Measurements from ENCODE around the gene DRD4. TPM values are rescaled to one million over a fixed set of nuclear protein-coding genes. Genes with fewer than 3 reads are reported as not detected.

DRD4 gene
- total RNA-seq, 1 donor from 2014 or later, result not detected

- Histone ChIP-seq H3K9me3 (ENCODE audit: control insufficient read depth in 3 of 3, low read length in 3 of 3) (no peaks in the 10 kb centered on the region), H3K9ac (ENCODE audit: low read depth in 1 of 3, low read length in 3 of 3) (no peak overlapping the region), H3K36me3 (ENCODE audit: control insufficient read depth in 3 of 3, insufficient read depth in 3 of 3, low read length in 3 of 3) (peaks cover 0 to 5% (median 0%) of the 10 kb centered on the region in 3 donors), H3K27me3 (ENCODE audit: control insufficient read depth in 3 of 3, insufficient read depth in 3 of 3, low read length in 3 of 3) (peaks cover 0 to 7% (median 4%) of the 10 kb centered on the region in 3 donors), H3K27ac (ENCODE audit: low read depth, low read length) (no peak overlapping the region), H3K4me1 (ENCODE audit: control insufficient read depth in 3 of 3, insufficient read depth in 3 of 3, low read length in 3 of 3) (no peaks in the 10 kb centered on the region), H3K4me3 (ENCODE audit: low read length in 3 of 3) (no peak overlapping the region)
These were observed 15.2 kb upstream of the DRD4 start for GRCh38 chr11:621838-622237.

- no peak overlapping the region for H3K9ac ChIP-seq (ENCODE audit: low read depth in 1 of 3, low read length in 3 of 3)
- peaks cover 0 to 7% (median 4%) of the 10 kb centered on the region in 3 donors for H3K27me3 ChIP-seq (ENCODE audit: control insufficient read depth in 3 of 3, insufficient read depth in 3 of 3, low read length in 3 of 3)
- no peaks in the 10 kb centered on the region for H3K9me3 ChIP-seq (ENCODE audit: control insufficient read depth in 3 of 3, low read length in 3 of 3)
- H3K36me3 ChIP-seq (ENCODE audit: control insufficient read depth in 3 of 3, insufficient read depth in 3 of 3, low read length in 3 of 3), result peaks cover 0 to under 1% (median 0%) of the 10 kb centered on the region in 3 donors
- peaks cover 4 to 5% (median 4%) of the 10 kb centered on the region in 3 donors for H3K4me1 ChIP-seq (ENCODE audit: control insufficient read depth in 3 of 3, insufficient read depth in 3 of 3, low read length in 3 of 3)
- no peak overlapping the region for H3K27ac ChIP-seq (ENCODE audit: low read depth, low read length)
- no peak overlapping the region for H3K4me3 ChIP-seq (ENCODE audit: low read length in 3 of 3)
These were observed 13.7 kb upstream of the DRD4 start for GRCh38 chr11:623349-623869.

DNA sequence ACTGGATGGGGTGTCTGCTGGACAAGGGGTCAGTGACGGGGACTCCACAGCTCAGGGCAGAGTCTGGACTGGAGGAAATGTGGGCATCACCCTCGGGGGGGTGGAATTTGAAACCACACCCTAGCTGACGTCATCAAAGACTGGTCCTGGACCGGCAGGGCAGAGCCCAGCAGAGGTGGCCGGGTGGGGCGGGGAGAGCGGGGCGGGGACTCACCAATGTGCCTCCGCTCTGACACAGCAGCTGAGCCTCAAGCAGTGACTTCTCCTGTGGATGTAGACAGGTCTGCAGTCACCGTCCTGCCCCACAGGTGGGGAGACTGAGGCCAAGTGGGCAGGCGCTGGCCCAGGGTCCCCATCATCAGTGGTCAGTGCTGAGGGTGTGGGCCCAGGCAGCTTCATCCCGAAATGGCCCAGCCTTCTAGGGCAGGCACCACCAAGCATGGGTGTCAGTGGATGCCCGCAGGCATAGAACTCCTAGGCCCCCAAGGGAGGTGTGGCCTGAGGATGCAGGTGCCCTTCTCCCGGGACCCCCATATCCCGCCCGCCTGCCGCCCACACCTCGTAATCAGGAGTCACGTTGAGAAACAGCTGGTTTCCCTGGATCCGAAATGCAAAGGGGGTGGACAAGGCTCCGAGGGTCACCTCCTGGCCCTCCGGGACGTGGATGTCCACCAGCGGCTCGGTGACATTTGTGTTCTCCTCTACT, 12.9 kb upstream of the DRD4 start:
- H3K9me3 ChIP-seq (ENCODE audit: control insufficient read depth in 3 of 3, low read length in 3 of 3), result no peaks in the 10 kb centered on the region
- no peak overlapping the region for H3K9ac ChIP-seq (ENCODE audit: low read depth in 1 of 3, low read length in 3 of 3)
- H3K36me3 ChIP-seq (ENCODE audit: control insufficient read depth in 3 of 3, insufficient read depth in 3 of 3, low read length in 3 of 3), result no peaks in the 10 kb centered on the region
- peaks cover 4 to 8% (median 7%) of the 10 kb centered on the region in 3 donors for H3K4me1 ChIP-seq (ENCODE audit: control insufficient read depth in 3 of 3, insufficient read depth in 3 of 3, low read length in 3 of 3)
- H3K27ac ChIP-seq (ENCODE audit: low read depth, low read length), result no peak overlapping the region
- peaks cover 0 to 7% (median 4%) of the 10 kb centered on the region in 3 donors for H3K27me3 ChIP-seq (ENCODE audit: control insufficient read depth in 3 of 3, insufficient read depth in 3 of 3, low read length in 3 of 3)
- no peak overlapping the region for H3K4me3 ChIP-seq (ENCODE audit: low read length in 3 of 3)

GRCh38 chr11:624705-625635, 12.1 kb upstream of the DRD4 start, which contains the start of gene CDHR5:
TSS of gene CDHR5 (minus strand) at chr11:624955. CDS start at chr11:624902, 53 bp downstream.
- no peaks in the 10 kb centered on the region for H3K9me3 ChIP-seq (ENCODE audit: control insufficient read depth in 3 of 3, low read length in 3 of 3)
- H3K36me3 ChIP-seq (ENCODE audit: control insufficient read depth in 3 of 3, insufficient read depth in 3 of 3, low read length in 3 of 3), result no peaks in the 10 kb centered on the region
- peaks cover 0 to 7% (median 4%) of the 10 kb centered on the region in 3 donors for H3K27me3 ChIP-seq (ENCODE audit: control insufficient read depth in 3 of 3, insufficient read depth in 3 of 3, low read length in 3 of 3)
- H3K9ac ChIP-seq (ENCODE audit: low read depth in 1 of 3, low read length in 3 of 3), result no peak within 1 kb of the TSS
- no peak within 1 kb of the TSS for H3K27ac ChIP-seq (ENCODE audit: low read depth, low read length)
- H3K4me1 ChIP-seq (ENCODE audit: control insufficient read depth in 3 of 3, insufficient read depth in 3 of 3, low read length in 3 of 3), result peaks cover 9 to 15% (median 9%) of the 10 kb centered on the region in 3 donors
- no peak within 1 kb of the TSS for H3K4me3 ChIP-seq (ENCODE audit: low read length in 3 of 3)

GRCh38 chr11:625636-626268, 11.3 kb upstream of the DRD4 start:
- Histone ChIP-seq H3K27me3 (ENCODE audit: control insufficient read depth in 3 of 3, insufficient read depth in 3 of 3, low read length in 3 of 3) (peaks cover 0 to 7% (median 4%) of the 10 kb centered on the region in 3 donors), H3K9me3 (ENCODE audit: control insufficient read depth in 3 of 3, low read length in 3 of 3) (no peaks in the 10 kb centered on the region), H3K27ac (ENCODE audit: low read depth, low read length) (no peak overlapping the region)

GRCh38 chr11:626475-627307, 10.4 kb upstream of the DRD4 start, which contains the start of gene SCT:
TSS of gene SCT (minus strand) at chr11:627181. CDS start at chr11:627143, 38 bp downstream.
- H3K4me1 ChIP-seq (ENCODE audit: control insufficient read depth in 3 of 3, insufficient read depth in 3 of 3, low read length in 3 of 3), result peaks cover 9 to 18% (median 11%) of the 10 kb centered on the region in 3 donors
- H3K36me3 ChIP-seq (ENCODE audit: control insufficient read depth in 3 of 3, insufficient read depth in 3 of 3, low read length in 3 of 3), result no peaks in the 10 kb centered on the region
- H3K9me3 ChIP-seq (ENCODE audit: control insufficient read depth in 3 of 3, low read length in 3 of 3), result no peaks in the 10 kb centered on the region
- H3K27me3 ChIP-seq (ENCODE audit: control insufficient read depth in 3 of 3, insufficient read depth in 3 of 3, low read length in 3 of 3), result peaks cover 0 to 7% (median 4%) of the 10 kb centered on the region in 3 donors
- peak within 1 kb of the TSS; percentile 86 for H3K27ac ChIP-seq (ENCODE audit: low read depth, low read length)
- peak within 1 kb of the TSS in 1 of 3 donors; percentile 77 for H3K9ac ChIP-seq (ENCODE audit: low read depth in 1 of 3, low read length in 3 of 3)
- H3K4me3 ChIP-seq (ENCODE audit: low read length in 3 of 3), result peak within 1 kb of the TSS in 2 of 3 donors; percentile 46 to 77

More at GRCh38 chr11:625636-626268, 11.3 kb upstream of the DRD4 start:
- Histone ChIP-seq H3K9ac (ENCODE audit: low read depth in 1 of 3, low read length in 3 of 3) (no peak overlapping the region), H3K4me3 (ENCODE audit: low read length in 3 of 3) (no peak overlapping the region), H3K4me1 (ENCODE audit: control insufficient read depth in 3 of 3, insufficient read depth in 3 of 3, low read length in 3 of 3) (peaks cover 9 to 18% (median 9%) of the 10 kb centered on the region in 3 donors), H3K36me3 (ENCODE audit: control insufficient read depth in 3 of 3, insufficient read depth in 3 of 3, low read length in 3 of 3) (no peaks in the 10 kb centered on the region)

DNA sequence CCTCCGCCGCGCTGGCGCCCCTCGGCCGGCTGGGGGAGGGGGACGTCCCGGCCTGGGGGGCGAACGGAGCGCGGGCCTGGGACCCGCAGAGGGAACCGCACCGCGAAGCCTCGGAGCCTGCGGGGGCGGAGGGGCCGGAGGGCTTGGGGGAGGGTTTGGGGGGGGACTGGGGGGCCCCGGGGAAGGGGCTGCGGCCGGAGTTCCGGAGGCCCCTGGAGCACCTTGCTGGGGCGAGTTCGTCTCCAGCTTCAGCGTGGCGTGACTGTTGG, 9.8 kb upstream of the DRD4 start:
- no peak overlapping the region for H3K27ac ChIP-seq (ENCODE audit: low read depth, low read length)
- no peaks in the 10 kb centered on the region for H3K9me3 ChIP-seq (ENCODE audit: control insufficient read depth in 3 of 3, low read length in 3 of 3)
- no peaks in the 10 kb centered on the region for H3K36me3 ChIP-seq (ENCODE audit: control insufficient read depth in 3 of 3, insufficient read depth in 3 of 3, low read length in 3 of 3)
- no peak overlapping the region for H3K9ac ChIP-seq (ENCODE audit: low read depth in 1 of 3, low read length in 3 of 3)
- H3K27me3 ChIP-seq (ENCODE audit: control insufficient read depth in 3 of 3, insufficient read depth in 3 of 3, low read length in 3 of 3), result peaks cover 0 to 7% (median 4%) of the 10 kb centered on the region in 3 donors
- no peak overlapping the region for H3K4me3 ChIP-seq (ENCODE audit: low read length in 3 of 3)
- peaks cover 9 to 18% (median 11%) of the 10 kb centered on the region in 3 donors for H3K4me1 ChIP-seq (ENCODE audit: control insufficient read depth in 3 of 3, insufficient read depth in 3 of 3, low read length in 3 of 3)

DNA sequence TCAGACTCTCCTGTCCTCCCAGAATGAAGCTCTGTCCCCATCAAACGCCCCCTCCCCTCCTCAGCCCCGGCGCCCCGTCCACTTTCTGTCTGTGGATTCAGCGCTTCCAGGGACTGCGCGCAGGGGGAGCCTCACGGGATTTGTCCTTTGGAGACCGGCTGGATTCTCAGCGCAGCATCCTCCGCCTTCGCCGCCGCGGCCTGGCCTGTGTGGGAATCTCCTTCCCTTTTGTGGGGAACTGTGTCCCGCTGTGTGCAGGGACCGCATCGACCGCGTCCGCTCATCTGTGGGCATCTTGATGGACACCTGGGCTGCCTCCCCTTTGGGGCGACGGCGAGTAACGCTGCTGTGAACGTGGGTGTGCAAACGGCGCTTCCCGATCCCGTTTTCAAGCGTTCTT, 9.0 kb upstream of the DRD4 start:
- Histone ChIP-seq H3K4me3 (ENCODE audit: low read length in 3 of 3) (peak overlapping the region; percentile 38 to 77 (median 46)), H3K27me3 (ENCODE audit: control insufficient read depth in 3 of 3, insufficient read depth in 3 of 3, low read length in 3 of 3) (peaks cover 0 to 7% (median 4%) of the 10 kb centered on the region in 3 donors), H3K9me3 (ENCODE audit: control insufficient read depth in 3 of 3, low read length in 3 of 3) (no peaks in the 10 kb centered on the region), H3K27ac (ENCODE audit: low read depth, low read length) (peak overlapping the region; percentile 86), H3K4me1 (ENCODE audit: control insufficient read depth in 3 of 3, insufficient read depth in 3 of 3, low read length in 3 of 3) (peaks cover 9 to 20% (median 16%) of the 10 kb centered on the region in 3 donors), H3K9ac (ENCODE audit: low read depth in 1 of 3, low read length in 3 of 3) (peak overlapping the region; percentile 50 to 77 (median 51)), H3K36me3 (ENCODE audit: control insufficient read depth in 3 of 3, insufficient read depth in 3 of 3, low read length in 3 of 3) (no peaks in the 10 kb centered on the region)

GRCh38 chr11:629237-629583, 7.9 kb upstream of the DRD4 start:
- Histone ChIP-seq H3K36me3 (ENCODE audit: control insufficient read depth in 3 of 3, insufficient read depth in 3 of 3, low read length in 3 of 3) (no peaks in the 10 kb centered on the region), H3K4me1 (ENCODE audit: control insufficient read depth in 3 of 3, insufficient read depth in 3 of 3, low read length in 3 of 3) (peaks cover 9 to 21% (median 17%) of the 10 kb centered on the region in 3 donors), H3K9me3 (ENCODE audit: control insufficient read depth in 3 of 3, low read length in 3 of 3) (no peaks in the 10 kb centered on the region), H3K27me3 (ENCODE audit: control insufficient read depth in 3 of 3, insufficient read depth in 3 of 3, low read length in 3 of 3) (peaks cover 0 to 5% (median 4%) of the 10 kb centered on the region in 3 donors), H3K9ac (ENCODE audit: low read depth in 1 of 3, low read length in 3 of 3) (peak overlapping the region in 2 of 3 donors; percentile 24 to 77), H3K4me3 (ENCODE audit: low read length in 3 of 3) (peak overlapping the region in 2 of 3 donors; percentile 6 to 36), H3K27ac (ENCODE audit: low read depth, low read length) (peak overlapping the region; percentile 86)

All from skeletal muscle tissue (tissue), 4 donors.